Endothelial cell (in vitro differentiated cells): Measurements from ENCODE around the gene NEDD9. TPM values are rescaled to one million over a fixed set of nuclear protein-coding genes. Genes with fewer than 3 reads are reported as not detected.

Source experiments
- DNase-seq: peaks from one replicate; pipeline ENCODE4 v3.0.0; 2021; ENCODE audit warnings: low spot score
- H3K27ac Mint-ChIP-seq: one replicate; pipeline ENCODE4 v1.8.0; 2021; ENCODE audit warnings: mixed read lengths, inconsistent platforms; ENCODE audit not compliant: unreplicated experiment
- H3K27me3 Mint-ChIP-seq: one replicate; pipeline ENCODE4 v1.8.0; 2021; ENCODE audit warnings: mild to moderate bottlenecking, moderate library complexity, mixed read lengths, inconsistent platforms; ENCODE audit not compliant: unreplicated experiment
- H3K36me3 Mint-ChIP-seq: one replicate; pipeline ENCODE4 v1.8.0; 2021; ENCODE audit warnings: mild to moderate bottlenecking, low read depth, mixed read lengths, inconsistent platforms; ENCODE audit not compliant: unreplicated experiment
- H3K4me1 Mint-ChIP-seq: one replicate; pipeline ENCODE4 v1.8.0; 2021; ENCODE audit warnings: mild to moderate bottlenecking, mixed read lengths, inconsistent platforms; ENCODE audit not compliant: unreplicated experiment
- H3K4me3 Mint-ChIP-seq: one replicate; pipeline ENCODE4 v1.8.0; 2021; ENCODE audit warnings: mild to moderate bottlenecking, mixed read lengths, inconsistent platforms; ENCODE audit not compliant: unreplicated experiment
- H3K9me3 Mint-ChIP-seq: one replicate; pipeline ENCODE4 v1.8.0; 2021; ENCODE audit warnings: mixed read lengths, inconsistent platforms; ENCODE audit not compliant: unreplicated experiment
- total RNA-seq: library from RNA; stranded (reverse); fragmentation: NEBNext Ultra II Directional; extraction: Animal tissue kit (Norgen Biotek cat#: 25700); gene quantifications from one replicate; pipeline ENCODE4 v1.2.1, GENCODE V29; 2021; ENCODE audit not compliant: unreplicated experiment
- TF ChIP-seq, protein P1 (sequence below): fragments of 200-600 bp; sonication (generic); IDR thresholded peaks from one replicate; pipeline ENCODE4 v1.5.0; 2021; ENCODE audit warnings: antibody characterized with exemption; ENCODE audit not compliant: unreplicated experiment

NEDD9 gene
- total RNA-seq, 1 donor from 2014 or later = 3.2 TPM

DNA sequence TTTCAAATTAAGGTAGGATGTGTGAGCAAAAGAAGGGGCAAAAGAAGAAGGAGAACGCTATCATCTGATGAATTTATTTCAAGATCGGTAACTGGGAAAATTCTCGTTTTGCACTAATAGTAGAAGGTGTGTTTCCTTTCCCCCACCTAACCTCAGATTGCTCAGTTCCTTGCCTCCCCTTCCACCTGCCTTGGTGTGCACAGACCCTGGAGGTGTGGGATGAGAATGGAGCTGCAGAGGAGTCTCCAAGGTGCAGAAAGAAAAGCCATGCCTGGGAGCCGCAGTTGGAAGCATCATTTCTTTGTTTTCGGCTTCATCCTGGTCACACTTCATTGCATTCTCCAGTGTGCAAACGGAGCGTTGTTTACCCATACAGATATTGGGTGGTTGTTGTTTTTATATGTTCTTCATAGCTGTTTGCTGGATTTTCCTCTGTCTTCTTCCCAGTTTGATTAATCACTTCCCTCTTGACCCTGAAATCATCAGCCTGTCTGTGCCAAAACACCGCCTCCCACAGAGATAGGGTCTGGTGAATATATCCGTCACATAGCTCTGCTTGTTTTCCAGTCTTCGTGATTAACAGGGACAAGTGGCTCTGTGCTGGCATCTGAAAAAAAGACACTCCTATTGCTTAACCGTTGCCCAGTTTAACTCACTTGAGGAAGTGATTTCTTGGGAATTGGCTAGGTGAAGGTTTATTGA is 40.2 kb upstream of the NEDD9 start:
- Mint-ChIP-seq H3K27me3 (peaks cover 3% of the 10 kb centered on the region), H3K36me3 (no peaks in the 10 kb centered on the region), H3K4me3 (no peak overlapping the region), H3K27ac (no peak overlapping the region), H3K9me3 (no peaks in the 10 kb centered on the region), H3K4me1 (peaks cover 17% of the 10 kb centered on the region)
- DNase-seq = no peak
- TF ChIP-seq, protein P1, sequence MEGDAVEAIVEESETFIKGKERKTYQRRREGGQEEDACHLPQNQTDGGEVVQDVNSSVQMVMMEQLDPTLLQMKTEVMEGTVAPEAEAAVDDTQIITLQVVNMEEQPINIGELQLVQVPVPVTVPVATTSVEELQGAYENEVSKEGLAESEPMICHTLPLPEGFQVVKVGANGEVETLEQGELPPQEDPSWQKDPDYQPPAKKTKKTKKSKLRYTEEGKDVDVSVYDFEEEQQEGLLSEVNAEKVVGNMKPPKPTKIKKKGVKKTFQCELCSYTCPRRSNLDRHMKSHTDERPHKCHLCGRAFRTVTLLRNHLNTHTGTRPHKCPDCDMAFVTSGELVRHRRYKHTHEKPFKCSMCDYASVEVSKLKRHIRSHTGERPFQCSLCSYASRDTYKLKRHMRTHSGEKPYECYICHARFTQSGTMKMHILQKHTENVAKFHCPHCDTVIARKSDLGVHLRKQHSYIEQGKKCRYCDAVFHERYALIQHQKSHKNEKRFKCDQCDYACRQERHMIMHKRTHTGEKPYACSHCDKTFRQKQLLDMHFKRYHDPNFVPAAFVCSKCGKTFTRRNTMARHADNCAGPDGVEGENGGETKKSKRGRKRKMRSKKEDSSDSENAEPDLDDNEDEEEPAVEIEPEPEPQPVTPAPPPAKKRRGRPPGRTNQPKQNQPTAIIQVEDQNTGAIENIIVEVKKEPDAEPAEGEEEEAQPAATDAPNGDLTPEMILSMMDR = no peak

GRCh38 chr6:11271228-11272020 is 39.0 kb upstream of the NEDD9 start:
- TF ChIP-seq, protein P1 = no peak
- H3K9me3 Mint-ChIP-seq = no peaks in the 10 kb centered on the region
- peaks cover 5% of the 10 kb centered on the region for H3K4me1 Mint-ChIP-seq
- no peak overlapping the region for H3K27ac Mint-ChIP-seq
- H3K36me3 Mint-ChIP-seq = no peaks in the 10 kb centered on the region
- no peak for DNase-seq
- no peak overlapping the region for H3K4me3 Mint-ChIP-seq
- peaks cover 3% of the 10 kb centered on the region for H3K27me3 Mint-ChIP-seq

- Mint-ChIP-seq H3K9me3 (no peaks in the 10 kb centered on the region), H3K27ac (no peak overlapping the region), H3K4me3 (no peak overlapping the region), H3K27me3 (peaks cover 3% of the 10 kb centered on the region), H3K4me1 (peaks cover 5% of the 10 kb centered on the region), H3K36me3 (no peaks in the 10 kb centered on the region)
- TF ChIP-seq, protein P1 = no peak
- no peak for DNase-seq
Observed at GRCh38 chr6:11270030-11271027, 37.9 kb upstream of the NEDD9 start.

DNA sequence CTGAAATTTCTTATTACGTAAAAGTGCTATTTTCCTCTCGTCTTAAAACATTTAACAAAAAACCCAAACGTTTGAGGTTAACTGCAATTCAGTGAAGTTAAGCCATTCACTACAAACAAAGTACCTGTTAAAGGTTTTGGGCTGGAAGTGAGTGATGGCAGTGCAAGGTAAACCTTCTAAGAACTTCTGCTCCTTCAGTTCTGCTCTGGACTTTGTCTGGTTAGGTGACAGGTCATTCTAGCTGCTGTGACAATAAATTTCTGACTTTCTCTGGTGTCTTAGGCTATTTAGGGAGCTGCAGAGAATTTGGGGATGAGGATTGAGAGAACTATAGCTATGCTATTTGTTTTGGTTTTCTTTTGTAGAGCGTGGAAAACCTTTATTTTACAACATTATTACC is 36.5 kb upstream of the NEDD9 start:
- Mint-ChIP-seq H3K27me3 (peaks cover 3% of the 10 kb centered on the region), H3K27ac (no peak overlapping the region), H3K9me3 (no peaks in the 10 kb centered on the region), H3K4me1 (peaks cover 5% of the 10 kb centered on the region), H3K36me3 (no peaks in the 10 kb centered on the region), H3K4me3 (no peak overlapping the region)
- DNase-seq = no peak
- TF ChIP-seq, protein P1 = no peak
